MCF 10A (cell line): ENCODE measurements around the gene XRCC3. TPM values are rescaled to one million over a fixed set of nuclear protein-coding genes. Genes with fewer than 3 reads are reported as not detected.

ENCODE experiments used
- BruUV-seq: library from RNA; stranded (reverse); fragments of 400-500 nt; replicated peaks from 2 replicates; lab custom pipeline; 2021; lab: Mats Ljungman, UMichigan
- CTCF ChIA-PET: fragments of 300-600 bp; sonication (Branson Sonifier 250); formaldehyde crosslinking; extraction: SDS; loops from one replicate; lab custom pipeline; 2021; ENCODE audit warnings: antibody characterized with exemption, inconsistent platforms; lab: Yijun Ruan, JAX
- POLR2A ChIA-PET: fragments of 300-600, 350-650 bp; sonication (Branson Sonifier 250); formaldehyde crosslinking; extraction: SDS; loops from one replicate; lab custom pipeline; 2020; ENCODE audit warnings: antibody characterized with exemption, inconsistent platforms; lab: Yijun Ruan, JAX
- DNase-seq: peaks from one replicate; pipeline ENCODE4 v3.0.0-alpha.2; 2018; ENCODE audit not compliant: unreplicated experiment
- H3K27ac Mint-ChIP-seq: one replicate; pipeline ENCODE4 v1.8.0; 2022; ENCODE audit warnings: mild to moderate bottlenecking, low read depth, mixed read lengths; ENCODE audit not compliant: unreplicated experiment
- H3K27me3 Mint-ChIP-seq: one replicate; pipeline ENCODE4 v1.8.0; 2022; ENCODE audit warnings: mixed read lengths; ENCODE audit not compliant: insufficient read depth, unreplicated experiment
- H3K36me3 Mint-ChIP-seq: one replicate; pipeline ENCODE4 v1.8.0; 2022; ENCODE audit warnings: mild to moderate bottlenecking, moderate library complexity, mixed read lengths; ENCODE audit not compliant: insufficient read depth, unreplicated experiment
- H3K4me1 Mint-ChIP-seq: one replicate; pipeline ENCODE4 v1.8.0; 2022; ENCODE audit warnings: mixed read lengths; ENCODE audit not compliant: insufficient read depth, unreplicated experiment
- H3K4me3 Mint-ChIP-seq: one replicate; pipeline ENCODE4 v1.8.0; 2022; ENCODE audit warnings: mild to moderate bottlenecking, moderate library complexity, mixed read lengths; ENCODE audit not compliant: unreplicated experiment
- H3K9me3 Mint-ChIP-seq: one replicate; pipeline ENCODE4 v1.8.0; 2022; ENCODE audit warnings: mixed read lengths; ENCODE audit not compliant: unreplicated experiment
- CTCF ChIP-seq: fragments of 200-600 bp; IDR thresholded peaks from one replicate; pipeline ENCODE4 v1.8.0; 2022; ENCODE audit warnings: antibody characterized with exemption, mild to moderate bottlenecking; ENCODE audit not compliant: unreplicated experiment
- intact Hi-C: fragments of 100-400 bp; cut with micrococcal nuclease; formaldehyde crosslinking; loops from 2 replicates; pipeline ENCODE4 v1.14.1; 2022
- total RNA-seq: library from RNA; stranded (reverse); gene quantifications from 2 replicates; pipeline ENCODE4 v1.2.3, GENCODE V29; 2022

Gene XRCC3
- total RNA-seq, 1 experiment from 2014 or later: 17.5 TPM

GRCh38 chr14:103684871-103685270, 30.4 kb downstream of the XRCC3 start:
- Mint-ChIP-seq H3K4me3 (no peak overlapping the region), H3K9me3 (no peaks in the 10 kb centered on the region), H3K27ac (no peak overlapping the region), H3K36me3 (peaks cover 87% of the 10 kb centered on the region), H3K27me3 (no peaks in the 10 kb centered on the region), H3K4me1 (no peaks in the 10 kb centered on the region)
- TF ChIP-seq CTCF: no peak
- ChIA-PET POLR2A (no interaction called here), CTCF (no interaction called here)
- no peak for DNase-seq
- intact Hi-C loops: no loop called here
- BruUV-seq: no TSS peak

- no peak overlapping the region for H3K27ac Mint-ChIP-seq
- intact Hi-C loops: no loop called here
- no peaks in the 10 kb centered on the region for H3K27me3 Mint-ChIP-seq
- H3K36me3 Mint-ChIP-seq: peaks cover 87% of the 10 kb centered on the region
- CTCF ChIA-PET: no interaction called here
- no peaks in the 10 kb centered on the region for H3K4me1 Mint-ChIP-seq
- POLR2A ChIA-PET: no interaction called here
- no peak overlapping the region for H3K4me3 Mint-ChIP-seq
- H3K9me3 Mint-ChIP-seq: no peaks in the 10 kb centered on the region
- no peak for TF ChIP-seq CTCF
- DNase-seq: no peak
- BruUV-seq: no TSS peak
These were observed 30.8 kb downstream of the XRCC3 start for GRCh38 chr14:103684471-103684870.

GRCh38 chr14:103683139-103683538, 32.1 kb downstream of the XRCC3 start:
- ChIA-PET POLR2A (no interaction called here), CTCF (no interaction called here)
- Mint-ChIP-seq H3K27ac (no peak overlapping the region), H3K36me3 (peaks cover 87% of the 10 kb centered on the region), H3K27me3 (no peaks in the 10 kb centered on the region), H3K4me3 (no peak overlapping the region), H3K9me3 (no peaks in the 10 kb centered on the region), H3K4me1 (no peaks in the 10 kb centered on the region)
- intact Hi-C loops: no loop called here
- BruUV-seq: no TSS peak
- no peak for TF ChIP-seq CTCF
- DNase-seq: no peak

- no peak for TF ChIP-seq CTCF
- Mint-ChIP-seq H3K4me1 (no peaks in the 10 kb centered on the region), H3K27ac (no peak overlapping the region), H3K9me3 (no peaks in the 10 kb centered on the region), H3K4me3 (no peak overlapping the region), H3K27me3 (no peaks in the 10 kb centered on the region), H3K36me3 (peaks cover 92% of the 10 kb centered on the region)
- POLR2A ChIA-PET: interaction anchor here (0.7 kb wide), 2 partner anchors 11 to 50 kb away, joined by 3 read pairs; no protein-coding TSS in a partner anchor
- DNase-seq: no peak
- BruUV-seq: no TSS peak
- CTCF ChIA-PET: interaction anchor here (0.5 to 1.3 kb wide), 5 partner anchors 8 to 294 kb away, joined by 3 to 6 read pairs (median 3); no protein-coding TSS in a partner anchor
- intact Hi-C loops: no loop called here
These were observed 34.6 kb downstream of the XRCC3 start for GRCh38 chr14:103680491-103681231.
